Esophagus squamous epithelium (tissue), 5 donors: Measurements from ENCODE around the gene PRSS35. TPM values are rescaled to one million over a fixed set of nuclear protein-coding genes. Genes with fewer than 3 reads are reported as not detected.
"Not testable (repeated sequence)": the region's sequence is repeated elsewhere in the genome, so short reads cannot be mapped to it uniquely, and the experiment has no call there.

ENCODE experiments used
- DNase-seq: peaks from one replicate; lab custom pipeline; 2025; lab: John Stamatoyannopoulos, UW
- H3K27ac ChIP-seq, 4 donors: fragments of 200-600 bp; sonication (generic); one replicate each; pipeline ENCODE4 v1.5.1; 2016 to 2019; ENCODE audit warnings: mild to moderate bottlenecking in 1 of 4
- H3K27me3 ChIP-seq, 4 donors: fragments of 200-600 bp; sonication (generic); 1 replicate in 3 of 4; 2 replicates in 1 of 4; pipeline versions ENCODE4 v1.5.1 to v1.6.0; 2017 to 2021; ENCODE audit warnings: antibody characterized with exemption in 1 of 4
- H3K36me3 ChIP-seq, 3 donors: fragments of 200-600 bp; sonication (generic); one replicate each; pipeline ENCODE4 v1.5.1; 2016 to 2019
- H3K4me1 ChIP-seq, 3 donors: fragments of 200-600 bp; sonication (generic); one replicate each; pipeline ENCODE4 v1.5.1; 2017 to 2019
- H3K4me3 ChIP-seq, 4 donors: fragments of 200-600 bp; sonication (generic); 1 replicate in 3 of 4; 2 replicates in 1 of 4; pipeline ENCODE4 v1.5.1; 2016 to 2019; ENCODE audit warnings: mild to moderate bottlenecking in 2 of 4, moderate library complexity in 1 of 4
- H3K9me3 ChIP-seq, 3 donors: fragments of 200-600 bp; sonication (generic); one replicate each; pipeline ENCODE4 v1.5.1; 2016 to 2019
- CTCF ChIP-seq, 6 experiments: fragments of 450-650 bp in 4 of 6; fragments of 200-600 bp in 2 of 6; sonication (generic) in 2 of 6; IDR thresholded peaks; one replicate each; pipeline ENCODE4 v1.5.1; 2016 to 2019; ENCODE audit warnings: antibody characterized with exemption in 6 of 6, mild to moderate bottlenecking in 4 of 6, moderate library complexity in 4 of 6
- POLR2A ChIP-seq, 4 donors: fragments of 450-650 bp; IDR thresholded peaks; one replicate each; pipeline ENCODE4 v1.6.1; 2017; ENCODE audit warnings: antibody characterized with exemption in 4 of 4, mild to moderate bottlenecking in 4 of 4, moderate library complexity in 3 of 4
- WGBS, 2 donors: methylation state at CpG; one replicate each; pipeline ENCODE4 v1.1.5; 2018; 5-methylcytosine and 5-hydroxymethylcytosine counted together
- intact Hi-C: fragments of 100-400 bp; cut with DNase I; formaldehyde crosslinking; loops from one replicate; pipeline ENCODE4 v1.15.0; 2022
- total RNA-seq, 4 donors: library from RNA; depleted of rRNA; stranded (reverse); fragments of >200 nt; gene quantifications; one replicate each; pipeline ENCODE4 v1.1.0, GENCODE V29; 2016
- donor health status: DM: yes; HTN: yes; CAD: no.

Gene PRSS35
- total RNA-seq, 4 donors from 2014 or later: not detected

GRCh38 chr6:83536647-83537589 is 24.6 kb downstream of the PRSS35 start:
- H3K27me3 ChIP-seq: no peaks in the 10 kb centered on the region
- no peak overlapping the region for H3K27ac ChIP-seq
- 70 to 71% methylated on average over 4 of the region's 4 CpGs for WGBS, 2 donors
- TF ChIP-seq CTCF (IDR thresholded peaks at IDR 0.05) (no peak), POLR2A (IDR thresholded peaks at IDR 0.05) (no peak)
- H3K36me3 ChIP-seq: no peaks in the 10 kb centered on the region
- no peaks in the 10 kb centered on the region for H3K9me3 ChIP-seq
- intact Hi-C loops: no loop called here
- no peak for DNase-seq
- no peaks in the 10 kb centered on the region for H3K4me1 ChIP-seq
- H3K4me3 ChIP-seq: no peak overlapping the region

DNA sequence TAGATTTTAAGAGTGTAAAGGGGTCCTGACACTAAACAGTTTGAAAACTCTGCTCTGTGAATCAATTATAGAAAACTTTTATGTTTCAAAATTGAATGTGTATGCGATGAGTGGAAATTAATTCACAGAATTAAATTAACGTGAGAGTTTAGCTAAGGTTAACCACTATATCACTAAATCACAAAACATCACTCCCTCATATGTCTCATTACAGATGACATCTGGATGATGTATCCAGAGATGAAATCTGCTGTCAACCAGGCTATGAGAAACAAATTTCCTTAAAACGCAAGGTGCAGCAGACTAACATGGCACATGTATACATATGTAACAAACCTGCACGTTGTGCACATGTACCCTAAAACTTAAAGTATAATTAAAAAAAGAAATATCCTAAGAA is 27.3 kb downstream of the PRSS35 start:
- Histone ChIP-seq H3K36me3 (no peaks in the 10 kb centered on the region), H3K9me3 (no peaks in the 10 kb centered on the region), H3K4me1 (no peaks in the 10 kb centered on the region), H3K27ac (no peak overlapping the region), H3K27me3 (no peaks in the 10 kb centered on the region), H3K4me3 (no peak overlapping the region)
- intact Hi-C loops: no loop called here
- no peak for TF ChIP-seq CTCF (IDR thresholded peaks at IDR 0.05)
- TF ChIP-seq POLR2A (IDR thresholded peaks at IDR 0.05): no peak
- DNase-seq: no peak
- WGBS, 2 donors: 60 to 76% methylated on average over 4 of the region's 4 CpGs

DNA sequence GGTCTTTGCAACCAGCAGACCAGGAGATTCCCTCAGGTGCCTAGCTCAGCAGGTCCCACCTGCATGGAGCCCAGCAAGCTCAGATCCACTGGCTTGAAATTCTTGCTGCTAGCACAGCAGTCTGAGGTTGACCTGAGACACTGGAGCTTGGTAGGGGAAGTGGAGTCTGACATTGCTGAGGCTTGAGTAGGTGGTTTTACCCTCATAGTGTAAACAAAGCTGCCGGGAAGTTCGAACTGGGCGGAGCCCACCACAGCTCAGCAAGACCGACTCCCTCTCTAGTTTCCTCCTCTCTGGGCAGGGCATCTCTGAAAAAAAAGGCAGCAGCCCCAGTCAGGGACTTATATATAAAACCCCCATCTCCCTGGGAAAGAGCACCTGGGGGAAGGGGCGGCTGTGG is 34.3 kb downstream of the PRSS35 start:
- TF ChIP-seq POLR2A (IDR thresholded peaks at IDR 0.05): no peak
- TF ChIP-seq CTCF (IDR thresholded peaks at IDR 0.05): no peak
- peaks cover 0 to 4% (median 0%) of the 10 kb centered on the region in 3 donors for H3K9me3 ChIP-seq
- no peaks in the 10 kb centered on the region for H3K4me1 ChIP-seq
- H3K27me3 ChIP-seq: no peaks in the 10 kb centered on the region
- no peak overlapping the region for H3K4me3 ChIP-seq
- 40% methylated on average over 4 of the region's 5 CpGs; no CpG with 5 or more reads in 1 of the 2 donors for WGBS, 2 donors
- no peaks in the 10 kb centered on the region for H3K36me3 ChIP-seq
- H3K27ac ChIP-seq: no peak overlapping the region
- DNase-seq: no peak
- intact Hi-C loops: no loop called here

DNA sequence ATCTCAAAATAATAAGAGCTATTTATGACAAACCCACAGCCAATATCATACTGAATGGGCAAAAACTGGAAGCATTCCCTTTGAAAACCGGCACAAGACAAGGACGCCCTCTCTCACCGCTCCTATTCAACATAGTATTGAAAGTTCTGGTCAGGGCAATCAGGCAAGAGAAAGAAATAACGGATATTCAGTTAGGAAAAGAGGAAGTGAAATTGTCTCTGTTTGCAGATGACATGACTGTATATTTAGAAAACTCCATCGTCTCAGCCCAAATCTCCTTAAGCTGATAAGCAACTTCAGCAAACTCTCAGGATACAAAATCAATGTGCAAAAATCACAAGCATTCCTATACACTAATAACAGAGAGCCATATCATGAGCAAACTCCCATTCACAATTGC is 38.1 kb downstream of the PRSS35 start:
- intact Hi-C loops, H3K27ac ChIP-seq, H3K27me3 ChIP-seq, DNase-seq, H3K9me3 ChIP-seq, H3K36me3 ChIP-seq, H3K4me3 ChIP-seq, H3K4me1 ChIP-seq: not testable (repeated sequence)
- 49 to 61% methylated on average over 5 of the region's 5 CpGs for WGBS, 2 donors

GRCh38 chr6:83551748-83552147 is 39.4 kb downstream of the PRSS35 start:
- H3K27me3 ChIP-seq, H3K36me3 ChIP-seq, H3K4me3 ChIP-seq, H3K4me1 ChIP-seq, H3K27ac ChIP-seq, intact Hi-C loops, DNase-seq, H3K9me3 ChIP-seq: not testable (repeated sequence)
- WGBS, 2 donors: 81 to 89% methylated on average over 4 of the region's 4 CpGs

DNA sequence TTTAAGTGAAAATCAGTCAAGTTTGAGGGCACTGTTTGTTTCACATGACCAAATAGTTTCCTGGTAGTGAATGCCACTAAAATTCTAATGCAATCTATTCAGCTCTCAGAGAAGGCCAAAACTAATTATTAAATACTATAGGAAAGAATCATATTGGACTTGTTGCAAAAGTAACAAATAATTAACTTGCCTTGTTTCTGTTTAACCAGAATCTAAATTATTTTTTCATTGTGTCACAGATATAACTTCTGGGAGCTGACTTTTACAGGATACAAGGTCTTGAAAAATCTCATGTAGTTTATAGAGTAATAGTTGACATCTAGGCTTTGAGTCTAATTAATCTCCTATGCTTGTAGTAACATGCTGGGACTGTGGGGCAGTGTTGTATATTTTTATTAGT is 44.5 kb downstream of the PRSS35 start:
- no peaks in the 10 kb centered on the region for H3K36me3 ChIP-seq
- no peak for DNase-seq
- no peak overlapping the region for H3K4me3 ChIP-seq
- H3K27me3 ChIP-seq: no peaks in the 10 kb centered on the region
- intact Hi-C loops: no loop called here
- H3K9me3 ChIP-seq: no peaks in the 10 kb centered on the region
- no peaks in the 10 kb centered on the region for H3K4me1 ChIP-seq
- TF ChIP-seq POLR2A (IDR thresholded peaks at IDR 0.05) (no peak), CTCF (IDR thresholded peaks at IDR 0.05) (no peak)
- no peak overlapping the region for H3K27ac ChIP-seq
